SK-N-SH treated with all-trans-retinoic acid at 6 μM for 48 hours (cell line): ENCODE results near the gene HPS5.

Experiments used
- ATAC-seq: fragments of 200-7000 bp; cut with Tn5 transposase; 3 replicates; pipeline ENCODE4 v1.9.1; 2020; ENCODE audit warnings: mild to moderate bottlenecking, moderate library complexity
- ARNTL ChIP-seq: fragments of 450-650 bp; formaldehyde crosslinking; IDR thresholded peaks from 2 replicates; pipeline ENCODE4 v1.5.0; 2020; ENCODE audit warnings: low read depth, mild to moderate bottlenecking, moderate library complexity, borderline replicate concordance
- BACH2 ChIP-seq: fragments of 250-450 bp; sonication (Bioruptor Pico); IDR thresholded peaks from 2 replicates; pipeline ENCODE4 v1.9.0; 2021; ENCODE audit warnings: mild to moderate bottlenecking, borderline replicate concordance
- CREB5 ChIP-seq: fragments of 250-450 bp; sonication (Bioruptor Pico); IDR thresholded peaks from 2 replicates; pipeline ENCODE4 v1.5.1; 2020; ENCODE audit warnings: low read depth, mild to moderate bottlenecking, moderate library complexity
- CSDC2 ChIP-seq: fragments of 250-450 bp; sonication (Bioruptor Pico); IDR thresholded peaks from 2 replicates; pipeline ENCODE4 v1.5.0; 2020; ENCODE audit warnings: mild to moderate bottlenecking, moderate library complexity
- CSRNP3 ChIP-seq: fragments of 250-450 bp; sonication (Bioruptor Pico); IDR thresholded peaks from 2 replicates; pipeline ENCODE4 v1.5.1; 2021; ENCODE audit warnings: mild to moderate bottlenecking, moderate library complexity
- ESRRG ChIP-seq: fragments of 250-450 bp; sonication (Bioruptor Pico); IDR thresholded peaks from 2 replicates; pipeline ENCODE4 v1.6.1; 2021; ENCODE audit warnings: mild to moderate bottlenecking
- GLIS3 ChIP-seq: fragments of 250-450 bp; sonication (Bioruptor Pico); IDR thresholded peaks from 2 replicates; pipeline ENCODE4 v1.5.0; 2020; ENCODE audit warnings: mild to moderate bottlenecking, moderate library complexity
- ISL1 ChIP-seq: fragments of 250-450 bp; sonication (Bioruptor Pico); IDR thresholded peaks from 2 replicates; pipeline ENCODE4 v2.1.2; 2022; ENCODE audit warnings: mild to moderate bottlenecking, moderate library complexity
- PATZ1 ChIP-seq: fragments of 250-450 bp; sonication (Bioruptor Pico); IDR thresholded peaks from 2 replicates; pipeline ENCODE4 v1.8.0; 2020; ENCODE audit warnings: mild to moderate bottlenecking, moderate library complexity, borderline replicate concordance
- POU6F1 ChIP-seq: fragments of 250-450 bp; sonication (Bioruptor Pico); IDR thresholded peaks from 2 replicates; pipeline ENCODE4 v1.8.0; 2021; ENCODE audit warnings: low read depth, mild to moderate bottlenecking, moderate library complexity, borderline replicate concordance
- PPARA ChIP-seq: fragments of 250-450 bp; sonication (Bioruptor Pico); IDR thresholded peaks from 2 replicates; pipeline ENCODE4 v1.5.0; 2020; ENCODE audit warnings: mild to moderate bottlenecking, borderline replicate concordance
- RARB ChIP-seq: fragments of 250-450 bp; sonication (Bioruptor Pico); IDR thresholded peaks from 2 replicates; pipeline ENCODE4 v1.8.0; 2021; ENCODE audit warnings: mild to moderate bottlenecking, moderate library complexity
- SNAI2 ChIP-seq: fragments of 250-450 bp; sonication (Bioruptor Pico); IDR thresholded peaks from 2 replicates; pipeline ENCODE4 v1.5.0; 2020; ENCODE audit warnings: mild to moderate bottlenecking, moderate library complexity
- TCF4 ChIP-seq: fragments of 250-450 bp; sonication (Bioruptor Pico); IDR thresholded peaks from 2 replicates; pipeline ENCODE4 v1.8.0; 2021; ENCODE audit warnings: mild to moderate bottlenecking, moderate library complexity, borderline replicate concordance
- TOX ChIP-seq: fragments of 250-450 bp; sonication (Bioruptor Pico); IDR thresholded peaks from 2 replicates; pipeline ENCODE4 v1.8.0; 2021; ENCODE audit warnings: mild to moderate bottlenecking, moderate library complexity, borderline replicate concordance
- ZC3H10 ChIP-seq: fragments of 250-450 bp; sonication (Bioruptor Pico); IDR thresholded peaks from 2 replicates; pipeline ENCODE4 v1.5.1; 2021; ENCODE audit warnings: mild to moderate bottlenecking, moderate library complexity
- ZFP3 ChIP-seq: fragments of 250-450 bp; sonication (Bioruptor Pico); IDR thresholded peaks from 2 replicates; pipeline ENCODE4 v1.5.0; 2020; ENCODE audit warnings: mild to moderate bottlenecking, moderate library complexity
- ZFP30 ChIP-seq: fragments of 450-650 bp; formaldehyde crosslinking; IDR thresholded peaks from 2 replicates; pipeline ENCODE4 v1.5.0; 2022; ENCODE audit warnings: mild to moderate bottlenecking, moderate library complexity
- ZNF565 ChIP-seq: fragments of 450-650 bp; formaldehyde crosslinking; conservative IDR thresholded peaks from 2 replicates; pipeline ENCODE4 v1.5.0; 2020; ENCODE audit warnings: low read depth, mild to moderate bottlenecking, moderate library complexity
- ZNF8 ChIP-seq: fragments of 450-650 bp; formaldehyde crosslinking; IDR thresholded peaks from 2 replicates; pipeline ENCODE4 v1.5.0; 2020; ENCODE audit warnings: mild to moderate bottlenecking, moderate library complexity

Gene HPS5

GRCh38 chr11:18364495-18365073, 42.6 kb upstream of the HPS5 start:
- no peak for ATAC-seq
- no peak for TF ChIP-seq CSDC2 (CRISPR knock-in tag)
- no peak for TF ChIP-seq PPARA (CRISPR knock-in tag)
- no peak for TF ChIP-seq GLIS3 (CRISPR knock-in tag)
- no peak for TF ChIP-seq TOX (CRISPR knock-in tag)
- no peak for TF ChIP-seq CSRNP3 (CRISPR knock-in tag)
- no peak for TF ChIP-seq TCF4 (CRISPR knock-in tag)
- TF ChIP-seq ZFP30 (CRISPR knock-in tag), result no peak
- TF ChIP-seq ZC3H10, result no peak
- no peak for TF ChIP-seq ZNF8
- TF ChIP-seq POU6F1 (CRISPR knock-in tag), result no peak
- TF ChIP-seq PATZ1, result no peak
- no peak for TF ChIP-seq ISL1
- no peak for TF ChIP-seq RARB (CRISPR knock-in tag)
- no peak for TF ChIP-seq CREB5 (CRISPR knock-in tag)
- TF ChIP-seq ZFP3, result no peak
- TF ChIP-seq SNAI2 (CRISPR knock-in tag), result no peak
- no peak for TF ChIP-seq ZNF565 (CRISPR knock-in tag)

GRCh38 chr11:18361154-18361553, 39.2 kb upstream of the HPS5 start:
- TF ChIP-seq ZFP30 (CRISPR knock-in tag) (no peak), ZNF8 (no peak), RARB (CRISPR knock-in tag) (no peak), CSRNP3 (CRISPR knock-in tag) (no peak), ISL1 (no peak), BACH2 (CRISPR knock-in tag) (no peak), SNAI2 (CRISPR knock-in tag) (no peak), ZNF565 (CRISPR knock-in tag) (no peak), POU6F1 (CRISPR knock-in tag) (no peak), PPARA (CRISPR knock-in tag) (no peak), TOX (CRISPR knock-in tag) (no peak), ESRRG (no peak), ZC3H10 (no peak), TCF4 (CRISPR knock-in tag) (no peak)
- peak; percentile 71 for ATAC-seq

GRCh38 chr11:18358646-18359045, 36.7 kb upstream of the HPS5 start:
- TF ChIP-seq ESRRG (no peak), GLIS3 (CRISPR knock-in tag) (no peak), TOX (CRISPR knock-in tag) (no peak), ZNF8 (no peak), ISL1 (no peak), BACH2 (CRISPR knock-in tag) (no peak), ARNTL (CRISPR knock-in tag) (no peak)
- ATAC-seq, result no peak
